SKM-1 treated with dmso at 0.1 percent for 144 hours (cell line): ENCODE data around the gene TMEM179B.
A peak's percentile ranks its signal among the peaks of the same experiment; 100 is the strongest.
"Not testable (repeated sequence)": the region's sequence is repeated elsewhere in the genome, so short reads cannot be mapped to it uniquely, and the experiment has no call there.

ENCODE experiments used
- DNase-seq: peaks from one replicate; lab custom pipeline; 2025; ENCODE audit not compliant: unreplicated experiment; lab: John Stamatoyannopoulos, UW

The TMEM179B gene

GRCh38 chr11:62787005-62787759 lies at the start of gene TMEM179B:
TSS of gene TMEM179B (plus strand) at chr11:62787402. CDS start at chr11:62787432, 30 bp downstream.
- peak; percentile 94 for DNase-seq

- DNase-seq, result no peak
Measured at GRCh38 chr11:62747475-62748160, 39.6 kb upstream of the TMEM179B start.

- not testable (repeated sequence) for DNase-seq
Measured at GRCh38 chr11:62749931-62750330, 37.3 kb upstream of the TMEM179B start.

GRCh38 chr11:62752177-62752785 lies 34.9 kb upstream of the TMEM179B start:
- no peak for DNase-seq

- no peak for DNase-seq
Measured at GRCh38 chr11:62752994-62753735, 34.0 kb upstream of the TMEM179B start.

GRCh38 chr11:62753736-62754603 lies 33.2 kb upstream of the TMEM179B start, which contains the start of gene ZBTB3:
TSS of gene ZBTB3 (minus strand) at chr11:62754160. CDS start at chr11:62753664, 496 bp downstream.
- DNase-seq, result peak; percentile 100

GRCh38 chr11:62755086-62755615 lies 32.1 kb upstream of the TMEM179B start:
- no peak for DNase-seq

- no peak for DNase-seq
Measured at GRCh38 chr11:62757846-62758788, 29.1 kb upstream of the TMEM179B start.

GRCh38 chr11:62760867-62761227 lies 26.4 kb upstream of the TMEM179B start:
- not testable (repeated sequence) for DNase-seq

GRCh38 chr11:62770778-62771143 lies 16.4 kb upstream of the TMEM179B start:
- DNase-seq, result no peak

GRCh38 chr11:62771144-62772021 lies 15.8 kb upstream of the TMEM179B start, which contains the start of gene TAF6L:
TSS of gene TAF6L (plus strand) at chr11:62771396. CDS start at chr11:62775784, 4,388 bp downstream.
- DNase-seq, result peak; percentile 83

GRCh38 chr11:62774407-62774806 lies 12.8 kb upstream of the TMEM179B start:
- DNase-seq, result no peak

- no peak for DNase-seq
Measured at GRCh38 chr11:62775646-62776045, 11.6 kb upstream of the TMEM179B start.

- no peak for DNase-seq
Measured at GRCh38 chr11:62777389-62777788, 9.8 kb upstream of the TMEM179B start.

GRCh38 chr11:62778441-62778840 lies 8.8 kb upstream of the TMEM179B start:
- no peak for DNase-seq

- DNase-seq, result no peak
Measured at GRCh38 chr11:62782753-62783152, 4.4 kb upstream of the TMEM179B start.

- peak; percentile 87 for DNase-seq
Measured at GRCh38 chr11:62786318-62787004, 741 bp upstream of the TMEM179B start.
